Aortic smooth muscle cell (primary cell): ENCODE results near the gene MMD2. TPM values are rescaled to one million over a fixed set of nuclear protein-coding genes. Genes with fewer than 3 reads are reported as not detected.

Source experiments
- total RNA-seq: library from RNA; depleted of rRNA; stranded (reverse); fragments of >200 nt; gene quantifications from 2 replicates; pipeline ENCODE4 v1.2.3, GENCODE V29; 2014

The MMD2 gene
- total RNA-seq = not detected in 2 replicates

GRCh38 chr7:4958477-4959301 lies at the start of gene MMD2:
TSS of gene MMD2 (minus strand) at chr7:4959187. CDS start at chr7:4959017, 170 bp downstream.

GRCh38 chr7:4883372-4884144 lies 75.4 kb downstream of the MMD2 start, which contains the start of gene RADIL:
TSS of gene RADIL (minus strand) at chr7:4883716. CDS start at chr7:4878139, 5,577 bp downstream.

GRCh38 chr7:4861673-4862072 lies 97.3 kb downstream of the MMD2 start, which contains the start of gene PAPOLB:
TSS of gene PAPOLB (minus strand) at chr7:4862030. CDS start at chr7:4861810, 220 bp downstream.

Other genes starting within 250 kb of the MMD2 start
- gene AP5Z1, start 183.6 kb downstream of the MMD2 start, total RNA-seq = 26.8 and 30.6 TPM in 2 replicates
- 0.13 and 0.19 TPM in 2 replicates for gene PAPOLB, start 97.2 kb downstream of the MMD2 start, total RNA-seq
- 1.2 and 1.5 TPM in 2 replicates for gene RADIL, start 75.5 kb downstream of the MMD2 start, total RNA-seq
- gene RBAK, start 86.7 kb upstream of the MMD2 start, total RNA-seq = 6.3 and 6.4 TPM in 2 replicates
- gene WIPI2, start 231.0 kb upstream of the MMD2 start, total RNA-seq = 61.3 and 71.7 TPM in 2 replicates